Astrocyte (in vitro differentiated cells and primary cell): ENCODE measurements around the gene RNF207. TPM values are rescaled to one million over a fixed set of nuclear protein-coding genes. Genes with fewer than 3 reads are reported as not detected.

Source experiments
- DNase-seq: peaks from one replicate; pipeline ENCODE4 v3.0.0-alpha.2; 2010; ENCODE audit warnings: low read depth
- FAIRE-seq: peaks from 2 replicates; lab custom pipeline; 2011; peaks lifted over from hg19 to GRCh38; lab: Jason Lieb, UNC
- H2AFZ ChIP-seq: 2 replicates; pipeline ENCODE4 v1.6.0; 2012; ENCODE audit warnings: low read depth, low read length, inconsistent platforms
- H3K27ac ChIP-seq: 2 replicates; pipeline ENCODE4 v1.5.1; 2011; ENCODE audit warnings: low read depth, low read length, inconsistent platforms
- H3K27me3 ChIP-seq: 2 replicates; pipeline ENCODE4 v1.6.0; 2011; ENCODE audit warnings: low read length, inconsistent platforms; ENCODE audit not compliant: insufficient read depth
- H3K36me3 ChIP-seq: 2 replicates; pipeline ENCODE4 v1.5.1; 2011; ENCODE audit warnings: low read length, inconsistent platforms; ENCODE audit not compliant: insufficient read depth
- H3K4me1 ChIP-seq: 2 replicates; pipeline ENCODE4 v1.5.1; 2011; ENCODE audit warnings: low read length, inconsistent platforms; ENCODE audit not compliant: insufficient read depth
- H3K4me2 ChIP-seq: 2 replicates; pipeline ENCODE4 v1.6.0; 2012; ENCODE audit warnings: low read length, inconsistent platforms
- H3K4me3 ChIP-seq: 2 replicates; pipeline ENCODE4 v1.5.1; 2011; ENCODE audit warnings: low read depth, mild to moderate bottlenecking, low read length, inconsistent platforms; ENCODE audit not compliant: insufficient read depth
- H3K79me2 ChIP-seq: 2 replicates; pipeline ENCODE4 v1.6.0; 2012; ENCODE audit warnings: mild to moderate bottlenecking, low read length, inconsistent platforms; ENCODE audit not compliant: insufficient read depth
- H3K9ac ChIP-seq: 2 replicates; pipeline ENCODE4 v1.6.0; 2012; ENCODE audit warnings: mild to moderate bottlenecking, low read length, inconsistent platforms
- H3K9me3 ChIP-seq: 2 replicates; pipeline ENCODE4 v1.5.1; 2012; ENCODE audit warnings: low read depth, mild to moderate bottlenecking, low read length, inconsistent platforms; ENCODE audit not compliant: insufficient read depth
- H4K20me1 ChIP-seq: 2 replicates; pipeline ENCODE4 v1.6.0; 2012; ENCODE audit warnings: low read length, inconsistent platforms; ENCODE audit not compliant: insufficient read depth
- H3K27ac Mint-ChIP-seq: one replicate; pipeline ENCODE4 v1.8.0; 2021; ENCODE audit warnings: mild to moderate bottlenecking, mixed read lengths; ENCODE audit not compliant: unreplicated experiment
- H3K27me3 Mint-ChIP-seq: one replicate; pipeline ENCODE4 v1.8.0; 2021; ENCODE audit warnings: low read depth, mixed read lengths; ENCODE audit not compliant: unreplicated experiment
- H3K36me3 Mint-ChIP-seq: one replicate; pipeline ENCODE4 v1.8.0; 2021; ENCODE audit warnings: low read depth, mixed read lengths; ENCODE audit not compliant: unreplicated experiment
- H3K4me1 Mint-ChIP-seq: one replicate; pipeline ENCODE4 v1.8.0; 2021; ENCODE audit warnings: low read depth, mixed read lengths; ENCODE audit not compliant: unreplicated experiment
- H3K4me3 Mint-ChIP-seq: one replicate; pipeline ENCODE4 v1.8.0; 2021; ENCODE audit warnings: mild to moderate bottlenecking, moderate library complexity, mixed read lengths; ENCODE audit not compliant: unreplicated experiment
- H3K9me3 Mint-ChIP-seq: one replicate; pipeline ENCODE4 v1.8.0; 2021; ENCODE audit warnings: mild to moderate bottlenecking, mixed read lengths; ENCODE audit not compliant: unreplicated experiment
- EZH2 ChIP-seq: IDR thresholded peaks from 2 replicates; pipeline ENCODE4 v1.6.1; 2012; ENCODE audit warnings: mild to moderate bottlenecking, low read length, inconsistent platforms; ENCODE audit not compliant: insufficient read depth
- total RNA-seq: library from RNA; stranded (reverse); gene quantifications from 2 replicates; pipeline ENCODE4 v1.2.1, GENCODE V29; 2021
- TF ChIP-seq, protein P1 (sequence below): IDR thresholded peaks from 2 replicates; pipeline ENCODE4 v1.5.1; 2011; ENCODE audit warnings: low read depth, mild to moderate bottlenecking, inconsistent platforms, low read length, moderate library complexity; ENCODE audit not compliant: insufficient read depth

RNF207 gene
- total RNA-seq, 1 donor from 2014 or later, result 4.7 TPM

DNA sequence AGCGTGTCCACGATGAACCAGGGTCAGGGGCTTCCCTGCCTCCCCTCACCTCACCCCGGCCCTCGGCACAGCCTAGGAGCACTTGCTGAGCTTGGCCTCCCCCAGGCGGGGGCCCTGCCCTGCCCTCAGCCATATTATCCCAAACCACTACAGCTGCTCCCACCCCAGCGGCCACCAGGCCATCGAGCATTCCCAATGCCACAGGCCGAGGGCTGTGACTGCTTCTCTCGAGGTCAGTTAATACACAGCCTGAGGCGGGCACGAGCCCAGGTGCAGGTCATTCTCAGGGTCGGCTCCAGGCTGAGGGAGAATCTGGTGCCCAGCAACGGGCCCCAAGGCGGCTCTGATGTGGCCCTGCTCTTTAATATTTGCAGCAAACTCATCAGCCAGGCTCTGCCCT, 63.4 kb downstream of the RNF207 start:
- FAIRE-seq (no peak), DNase-seq (no peak)
- Histone ChIP-seq H3K27me3 (no peaks in the 10 kb centered on the region), H3K4me2 (no peak overlapping the region), H3K9ac (no peak overlapping the region), H3K79me2 (no peaks in the 10 kb centered on the region), H4K20me1 (peaks cover 28% of the 10 kb centered on the region), H3K4me1 (peaks cover 37% of the 10 kb centered on the region), H3K9me3 (no peaks in the 10 kb centered on the region), H2AFZ (no peak overlapping the region), H3K27ac (no peak overlapping the region), H3K36me3 (no peaks in the 10 kb centered on the region), H3K4me3 (no peak overlapping the region)
- Mint-ChIP-seq H3K27ac (no peak overlapping the region), H3K4me3 (no peak overlapping the region), H3K9me3 (no peaks in the 10 kb centered on the region), H3K27me3 (no peaks in the 10 kb centered on the region), H3K4me1 (peaks cover 34% of the 10 kb centered on the region), H3K36me3 (no peaks in the 10 kb centered on the region)
- TF ChIP-seq, protein P1, sequence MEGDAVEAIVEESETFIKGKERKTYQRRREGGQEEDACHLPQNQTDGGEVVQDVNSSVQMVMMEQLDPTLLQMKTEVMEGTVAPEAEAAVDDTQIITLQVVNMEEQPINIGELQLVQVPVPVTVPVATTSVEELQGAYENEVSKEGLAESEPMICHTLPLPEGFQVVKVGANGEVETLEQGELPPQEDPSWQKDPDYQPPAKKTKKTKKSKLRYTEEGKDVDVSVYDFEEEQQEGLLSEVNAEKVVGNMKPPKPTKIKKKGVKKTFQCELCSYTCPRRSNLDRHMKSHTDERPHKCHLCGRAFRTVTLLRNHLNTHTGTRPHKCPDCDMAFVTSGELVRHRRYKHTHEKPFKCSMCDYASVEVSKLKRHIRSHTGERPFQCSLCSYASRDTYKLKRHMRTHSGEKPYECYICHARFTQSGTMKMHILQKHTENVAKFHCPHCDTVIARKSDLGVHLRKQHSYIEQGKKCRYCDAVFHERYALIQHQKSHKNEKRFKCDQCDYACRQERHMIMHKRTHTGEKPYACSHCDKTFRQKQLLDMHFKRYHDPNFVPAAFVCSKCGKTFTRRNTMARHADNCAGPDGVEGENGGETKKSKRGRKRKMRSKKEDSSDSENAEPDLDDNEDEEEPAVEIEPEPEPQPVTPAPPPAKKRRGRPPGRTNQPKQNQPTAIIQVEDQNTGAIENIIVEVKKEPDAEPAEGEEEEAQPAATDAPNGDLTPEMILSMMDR, result no peak
- TF ChIP-seq EZH2, result no peak

DNA sequence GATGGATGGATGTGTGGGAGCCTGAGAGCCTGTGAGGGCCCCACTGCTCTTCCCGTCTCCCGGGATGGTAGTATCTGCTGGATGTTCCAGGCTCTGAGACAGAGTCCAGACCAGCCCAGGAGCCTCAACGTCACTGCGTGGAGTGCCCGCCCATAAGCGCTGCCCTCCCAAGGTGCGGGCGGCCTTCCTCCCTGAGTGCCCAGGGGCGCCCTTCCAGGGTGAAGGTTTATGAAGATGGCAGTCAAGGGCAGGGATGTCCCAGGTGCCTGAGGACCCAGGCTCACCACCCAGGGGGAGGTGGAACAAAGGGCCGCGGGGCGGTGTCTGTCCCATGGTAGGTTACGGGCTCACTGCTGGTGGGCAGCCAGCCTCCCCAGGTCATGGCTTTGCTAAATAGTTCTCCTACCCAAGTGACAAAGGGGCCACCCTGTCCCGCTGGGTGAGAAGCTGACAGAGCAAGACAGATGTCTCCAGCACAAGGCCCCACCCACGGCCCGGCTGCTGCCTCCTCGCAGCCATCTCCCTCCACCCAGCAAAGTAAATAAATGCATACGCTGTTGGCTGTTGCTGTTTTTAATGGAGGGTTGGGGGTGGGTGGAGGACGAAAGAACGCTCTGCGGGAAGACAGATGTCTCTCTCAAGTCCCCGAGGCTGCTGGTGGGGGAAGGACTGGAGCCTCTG, 63.9 kb downstream of the RNF207 start:
- Mint-ChIP-seq H3K27ac (no peak overlapping the region), H3K4me3 (no peak overlapping the region), H3K27me3 (no peaks in the 10 kb centered on the region), H3K4me1 (peaks cover 34% of the 10 kb centered on the region), H3K9me3 (no peaks in the 10 kb centered on the region), H3K36me3 (no peaks in the 10 kb centered on the region)
- H3K4me1 ChIP-seq, result peaks cover 37% of the 10 kb centered on the region
- H4K20me1 ChIP-seq, result peaks cover 28% of the 10 kb centered on the region
- no peaks in the 10 kb centered on the region for H3K79me2 ChIP-seq
- TF ChIP-seq EZH2, result no peak
- TF ChIP-seq, protein P1, result no peak
- H3K9ac ChIP-seq, result no peak overlapping the region
- H3K9me3 ChIP-seq, result no peaks in the 10 kb centered on the region
- FAIRE-seq (no peak), DNase-seq (no peak)
- H3K36me3 ChIP-seq, result no peaks in the 10 kb centered on the region
- no peak overlapping the region for H2AFZ ChIP-seq
- no peaks in the 10 kb centered on the region for H3K27me3 ChIP-seq
- H3K27ac ChIP-seq, result no peak overlapping the region
- H3K4me2 ChIP-seq, result no peak overlapping the region
- no peak overlapping the region for H3K4me3 ChIP-seq

DNA sequence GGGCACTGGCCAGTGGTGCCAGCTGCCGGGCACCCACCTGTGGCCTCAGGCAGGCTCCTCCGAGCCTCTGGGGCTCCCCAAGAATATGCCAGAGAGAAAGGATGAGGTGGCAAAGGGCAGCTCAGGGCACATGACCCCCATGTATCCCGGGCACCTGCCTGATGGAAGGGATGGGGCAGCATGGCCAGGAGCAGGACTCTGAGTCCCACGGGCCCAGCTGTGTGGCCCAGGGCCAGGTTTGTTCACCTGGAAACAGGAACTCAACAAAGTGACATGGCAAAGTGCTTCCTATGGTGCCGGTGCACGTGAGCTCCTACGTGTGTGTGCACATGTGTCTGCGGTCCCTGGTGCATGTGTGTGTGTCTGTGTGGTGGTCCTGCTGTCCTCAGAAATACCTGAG, 64.5 kb downstream of the RNF207 start:
- FAIRE-seq, result no peak

More for the DNA sequence above, 64.5 kb downstream of the RNF207 start:
- peaks cover 28% of the 10 kb centered on the region for H4K20me1 ChIP-seq
- H3K4me2 ChIP-seq, result no peak overlapping the region
- H3K4me1 ChIP-seq, result peaks cover 37% of the 10 kb centered on the region
- H3K9ac ChIP-seq, result no peak overlapping the region
- Mint-ChIP-seq H3K27ac (no peak overlapping the region), H3K36me3 (no peaks in the 10 kb centered on the region), H3K4me1 (peaks cover 34% of the 10 kb centered on the region), H3K4me3 (no peak overlapping the region), H3K9me3 (no peaks in the 10 kb centered on the region), H3K27me3 (no peaks in the 10 kb centered on the region)
- TF ChIP-seq, protein P1, result no peak
- no peak for TF ChIP-seq EZH2
- no peaks in the 10 kb centered on the region for H3K36me3 ChIP-seq
- no peak overlapping the region for H2AFZ ChIP-seq
- H3K79me2 ChIP-seq, result no peaks in the 10 kb centered on the region
- no peak for DNase-seq
- no peak overlapping the region for H3K4me3 ChIP-seq
- H3K27me3 ChIP-seq, result no peaks in the 10 kb centered on the region
- no peaks in the 10 kb centered on the region for H3K9me3 ChIP-seq
- H3K27ac ChIP-seq, result no peak overlapping the region

Other genes with a start within 250 kb of the RNF207 start
- 8.4 and 9.3 TPM in 2 replicates for gene NPHP4, start 213.7 kb upstream of the RNF207 start, total RNA-seq
- gene KCNAB2, start 160.2 kb upstream of the RNF207 start, total RNA-seq, result 3.1 and 4.4 TPM in 2 replicates
- gene CHD5, start 25.8 kb upstream of the RNF207 start, total RNA-seq, result 0.14 and 0.18 TPM in 2 replicates
- gene RPL22, start 6.5 kb upstream of the RNF207 start, total RNA-seq, result 237 and 283 TPM in 2 replicates
- gene ICMT, start 29.8 kb downstream of the RNF207 start, total RNA-seq, result 58.1 and 59.5 TPM in 2 replicates
- gene HES3, start 38.1 kb downstream of the RNF207 start, total RNA-seq, result not detected in 2 replicates
- 3.0 and 3.7 TPM in 2 replicates for gene GPR153, start 55.0 kb downstream of the RNF207 start, total RNA-seq
- 75.6 and 91.1 TPM in 2 replicates for gene ACOT7, start 187.6 kb downstream of the RNF207 start, total RNA-seq
- gene HES2, start 213.8 kb downstream of the RNF207 start, total RNA-seq, result 0.94 and 3.0 TPM in 2 replicates
- 0.66 and 0.96 TPM in 2 replicates for gene ESPN, start 218.7 kb downstream of the RNF207 start, total RNA-seq